GM21825 (cell line): Measurements from ENCODE around the gene NELFCD.
A peak's percentile ranks its signal among the peaks of the same experiment; 100 is the strongest.
"Not testable (repeated sequence)": the region's sequence is repeated elsewhere in the genome, so short reads cannot be mapped to it uniquely, and the experiment has no call there.

Source experiments
- ATAC-seq: cut with Tn5 transposase; IDR thresholded peaks from one replicate; pipeline ENCODE4 v1.9.1; 2021; ENCODE audit warnings: mild to moderate bottlenecking, moderate library complexity; ENCODE audit not compliant: unreplicated experiment

Gene NELFCD

GRCh38 chr20:59007665-59008511, 26.8 kb downstream of the NELFCD start:
- ATAC-seq, result peak; percentile 27

DNA sequence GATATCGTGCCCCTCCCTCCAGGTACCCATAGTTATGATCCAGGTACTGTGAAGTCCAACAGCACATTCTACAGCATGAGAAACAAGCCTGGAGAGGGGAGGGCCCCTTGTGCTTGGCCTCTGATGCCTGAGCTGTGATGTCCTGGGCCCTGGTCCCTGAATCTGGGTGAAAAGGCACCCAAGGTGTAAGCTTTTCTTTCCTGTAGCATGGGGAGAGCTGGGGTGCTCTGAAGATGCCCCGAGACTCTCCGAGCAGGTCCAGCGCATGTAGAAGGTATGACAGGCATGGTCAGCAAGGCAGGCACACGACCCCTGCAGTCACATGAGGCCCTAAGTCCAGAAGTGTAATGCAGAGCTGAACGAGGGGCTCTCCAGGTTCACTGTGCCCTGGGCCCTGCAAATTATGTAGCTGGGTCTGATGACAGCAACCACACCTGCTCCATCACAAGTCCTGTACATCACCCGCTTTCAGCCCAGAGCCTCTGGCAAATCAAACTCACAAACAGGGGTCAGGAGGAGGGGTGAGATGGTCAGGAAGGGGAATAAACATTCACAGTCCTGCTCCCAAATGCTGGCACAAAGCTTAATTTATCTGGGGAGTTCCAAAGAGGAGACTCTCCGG, 27.8 kb downstream of the NELFCD start:
- no peak for ATAC-seq

- ATAC-seq, result no peak
Observed at GRCh38 chr20:59010321-59010994, 29.4 kb downstream of the NELFCD start.

DNA sequence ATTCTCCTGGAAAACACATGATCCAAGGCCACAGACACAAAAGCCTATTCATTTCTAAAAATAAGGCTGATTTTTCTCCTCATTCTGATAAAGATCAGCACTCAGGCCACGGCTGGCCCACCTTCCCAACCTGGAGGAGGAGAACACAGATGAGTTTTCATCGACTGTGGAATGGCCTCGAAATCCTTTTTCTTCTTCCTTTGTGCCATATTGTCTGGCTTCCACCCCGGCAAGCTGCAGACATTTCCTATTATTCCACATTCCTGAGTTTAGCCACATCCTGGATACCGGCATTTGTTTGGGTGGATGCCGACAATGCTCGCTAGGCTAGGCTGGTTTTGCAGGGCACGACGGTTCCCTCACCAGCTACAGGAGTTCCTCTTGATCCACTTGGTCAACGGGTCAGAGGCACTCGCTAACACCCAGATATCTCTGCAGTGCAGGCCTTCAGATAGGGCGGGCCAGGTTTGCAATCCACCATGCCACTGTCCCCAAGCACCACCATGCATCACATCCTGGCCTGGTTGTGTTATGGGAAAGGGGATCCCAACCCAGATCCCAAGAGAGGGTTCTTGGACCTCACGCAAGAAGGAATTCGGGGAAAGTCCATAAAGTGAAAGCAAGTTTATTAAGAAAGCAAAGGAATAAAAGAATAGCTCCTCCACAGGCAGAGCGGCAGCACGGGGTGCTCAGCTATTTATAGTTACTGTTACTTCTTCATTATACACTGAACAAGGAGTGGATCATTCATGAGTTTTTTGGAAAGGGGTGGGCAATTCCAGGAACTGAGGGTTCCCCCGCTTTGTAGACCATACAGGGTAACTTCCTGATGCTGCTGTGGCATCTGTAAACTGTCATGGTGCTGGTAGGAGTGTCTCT, 30.2 kb downstream of the NELFCD start:
- ATAC-seq, result no peak

- ATAC-seq, result not testable (repeated sequence)
Observed at GRCh38 chr20:59011874-59012157, 30.8 kb downstream of the NELFCD start.

GRCh38 chr20:59013031-59013951, 32.2 kb downstream of the NELFCD start:
- ATAC-seq, result no peak

GRCh38 chr20:59013959-59014608, 33.0 kb downstream of the NELFCD start:
- ATAC-seq, result no peak

GRCh38 chr20:59014680-59015389, 33.8 kb downstream of the NELFCD start:
- no peak for ATAC-seq

DNA sequence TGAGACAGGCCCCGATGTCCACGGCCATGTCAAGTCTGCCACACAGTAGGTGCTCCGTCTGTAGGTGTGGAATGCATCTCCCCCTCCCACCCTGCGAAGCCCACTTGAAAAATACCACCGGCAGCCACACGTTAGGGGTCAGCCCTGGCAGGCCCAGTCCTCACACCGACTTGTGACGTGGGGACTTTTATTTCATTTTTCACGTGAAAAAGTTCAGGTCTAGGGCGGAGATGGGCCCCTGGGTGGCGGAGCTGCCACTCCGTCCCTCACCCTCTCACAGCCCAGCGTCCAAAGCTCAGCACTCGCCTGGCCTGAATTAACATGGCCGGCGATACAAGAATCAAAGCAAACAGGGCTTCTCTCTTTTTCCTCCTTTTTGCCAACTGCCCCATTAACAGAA, 34.4 kb downstream of the NELFCD start:
- no peak for ATAC-seq

DNA sequence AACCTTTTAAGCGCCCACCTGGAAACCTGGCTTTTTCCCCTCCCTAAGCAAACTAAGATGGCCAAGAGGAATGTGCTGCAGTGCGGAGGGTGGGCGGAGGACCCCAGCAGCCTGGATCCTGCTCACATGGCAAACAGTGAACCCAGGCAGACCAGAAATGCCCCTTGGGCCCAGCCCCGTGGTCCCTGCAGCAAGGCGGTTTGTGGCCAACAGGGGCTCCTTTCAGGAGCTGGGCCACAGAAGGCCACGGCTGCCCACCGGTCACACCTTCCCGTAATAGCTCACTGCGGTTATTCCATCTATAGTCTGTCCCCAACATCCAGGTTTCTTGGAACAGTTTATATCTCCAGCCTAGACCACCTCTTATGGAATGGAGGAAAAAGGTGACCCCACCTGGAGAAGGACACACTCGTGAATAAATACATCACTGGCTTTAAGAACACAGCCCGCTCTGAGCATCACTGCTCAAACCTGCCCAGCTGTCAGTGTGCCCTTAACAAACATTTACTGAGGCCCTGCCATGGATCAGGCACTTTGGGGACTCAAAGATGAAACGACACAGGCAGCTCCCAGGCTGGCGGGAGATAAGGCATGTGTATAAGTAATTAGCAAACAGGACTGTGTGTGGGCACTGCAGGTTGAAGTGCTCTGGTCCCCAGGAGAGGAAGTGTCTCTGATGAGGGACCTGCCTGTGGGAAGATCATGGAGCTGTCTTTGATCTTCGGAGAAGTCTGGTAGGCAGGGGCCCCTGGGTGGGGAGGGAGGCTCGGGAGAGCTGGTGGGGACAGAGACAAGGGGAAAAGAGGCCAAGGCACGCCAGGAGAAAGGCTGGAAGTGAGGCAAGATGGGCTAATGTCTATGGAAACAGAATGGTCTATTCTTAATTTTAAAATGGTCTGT, 35.0 kb downstream of the NELFCD start:
- no peak for ATAC-seq

DNA sequence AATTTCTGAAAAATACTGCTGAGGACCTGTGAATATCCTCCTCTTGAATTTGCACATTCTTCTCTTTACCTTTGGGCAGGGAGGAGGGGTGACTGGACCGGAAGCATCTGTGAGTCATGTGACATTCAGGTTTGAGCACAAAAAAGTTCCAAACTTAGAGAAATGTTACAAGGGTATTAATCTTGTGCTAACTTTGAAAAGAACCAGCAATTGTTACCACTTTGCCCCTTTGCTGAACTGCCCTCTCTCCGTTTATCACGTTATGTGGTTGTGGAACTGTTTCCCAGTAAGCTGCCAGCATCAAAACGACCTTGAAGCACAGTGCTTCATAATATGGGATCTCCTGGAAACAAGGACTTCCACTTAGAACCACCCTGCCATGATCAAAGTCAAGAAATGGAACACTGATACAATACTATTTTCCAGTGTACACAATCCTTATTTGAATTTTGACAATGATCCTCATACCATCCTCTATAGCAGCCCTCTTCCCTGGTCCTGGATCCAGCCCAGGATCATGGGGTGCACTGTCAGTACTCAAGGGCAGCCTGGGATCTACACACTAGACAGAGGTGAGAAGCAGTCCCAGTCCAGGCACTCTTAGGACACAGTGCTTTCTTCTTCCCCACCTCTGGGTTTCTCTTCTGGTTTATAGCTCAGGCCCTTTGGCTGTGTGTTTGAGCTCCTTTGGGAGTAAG, 35.9 kb downstream of the NELFCD start:
- no peak for ATAC-seq

DNA sequence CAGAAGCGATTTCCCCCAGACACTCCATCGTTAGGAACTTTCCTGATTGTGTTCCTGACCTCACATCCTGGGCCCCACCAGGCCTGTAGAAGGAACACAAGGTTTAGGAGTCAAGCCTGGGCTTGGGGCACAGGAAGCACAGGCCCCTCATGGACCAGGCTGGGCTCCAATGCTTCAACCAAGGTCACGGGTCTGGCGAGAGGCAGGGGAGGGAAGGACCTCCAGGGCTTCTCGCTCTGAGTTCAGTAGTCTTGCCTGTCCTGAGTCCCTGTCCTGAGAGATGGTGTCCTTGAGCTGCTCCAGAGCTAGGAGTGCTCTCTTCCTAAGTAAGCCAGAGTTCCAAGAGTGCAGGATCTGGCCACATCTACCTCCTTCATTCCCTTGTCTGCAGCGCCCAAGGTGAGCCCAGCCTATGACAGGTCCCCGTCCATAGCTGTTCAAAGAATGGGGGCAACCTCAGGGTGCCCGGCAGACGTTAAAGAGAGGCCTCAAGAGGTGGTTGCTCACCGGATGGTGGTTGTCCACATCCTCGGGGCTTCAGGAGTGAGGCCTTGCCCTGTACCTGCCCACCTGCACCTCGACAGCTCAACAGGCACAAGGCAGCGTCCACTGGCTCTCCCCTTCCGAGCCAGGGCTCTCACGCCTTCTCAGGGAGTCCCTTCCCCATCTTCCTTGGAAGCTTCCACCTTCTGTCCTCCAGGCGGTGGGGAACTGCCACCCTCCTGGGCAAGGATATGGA, 36.6 kb downstream of the NELFCD start:
- ATAC-seq, result no peak

GRCh38 chr20:59018817-59019216, 37.8 kb downstream of the NELFCD start:
- ATAC-seq, result no peak

- ATAC-seq, result no peak
Observed at GRCh38 chr20:59019217-59019616, 38.2 kb downstream of the NELFCD start, which contains the start of gene TUBB1. TUBB1 (plus strand) TSS chr20:59019429; CDS start chr20:59019523, 94 bp downstream.

GRCh38 chr20:59020938-59021551, 40.0 kb downstream of the NELFCD start:
- no peak for ATAC-seq

DNA sequence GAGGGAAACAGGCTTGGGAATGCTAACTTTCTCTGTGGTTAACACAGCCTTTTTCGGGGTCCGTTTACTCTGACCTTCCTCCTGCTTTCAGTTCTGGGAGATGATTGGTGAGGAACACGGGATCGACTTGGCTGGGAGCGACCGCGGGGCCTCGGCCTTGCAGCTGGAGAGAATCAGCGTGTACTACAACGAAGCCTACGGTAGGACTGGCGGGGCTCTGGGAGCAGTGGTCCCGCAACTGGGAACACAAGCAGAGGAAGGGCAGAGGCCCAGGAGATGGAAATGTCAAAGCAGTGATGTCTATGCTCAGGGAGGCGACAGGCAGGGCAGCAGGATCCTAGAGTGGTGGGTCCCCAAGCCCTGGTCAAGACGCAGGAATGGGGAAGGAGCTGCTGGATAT, 41.7 kb downstream of the NELFCD start:
- no peak for ATAC-seq
